HG03095 (cell line): Measurements from ENCODE around the gene KCNK15.

ENCODE experiments used
- ATAC-seq: cut with Tn5 transposase; IDR thresholded peaks from one replicate; pipeline ENCODE4 v1.9.1; 2021; ENCODE audit warnings: moderate library complexity; ENCODE audit not compliant: unreplicated experiment

The KCNK15 gene

DNA sequence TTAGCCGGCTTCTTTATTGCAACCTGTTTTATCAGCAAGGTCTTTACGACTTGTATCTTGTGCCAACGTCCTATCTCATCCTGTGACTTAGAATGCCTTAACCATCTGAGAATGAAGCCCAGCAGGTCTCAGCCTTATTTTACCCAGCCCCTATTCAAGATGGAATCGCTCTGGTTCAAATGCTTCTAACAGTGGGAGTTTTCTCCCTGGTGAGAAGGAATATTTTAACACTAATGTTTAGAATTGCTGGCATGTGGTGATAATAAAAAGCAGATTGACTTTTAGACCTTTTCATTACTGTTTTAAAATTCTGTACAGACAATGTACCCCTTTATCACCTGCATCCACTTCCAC lies 9.9 kb upstream of the KCNK15 start:
- ATAC-seq: no peak

DNA sequence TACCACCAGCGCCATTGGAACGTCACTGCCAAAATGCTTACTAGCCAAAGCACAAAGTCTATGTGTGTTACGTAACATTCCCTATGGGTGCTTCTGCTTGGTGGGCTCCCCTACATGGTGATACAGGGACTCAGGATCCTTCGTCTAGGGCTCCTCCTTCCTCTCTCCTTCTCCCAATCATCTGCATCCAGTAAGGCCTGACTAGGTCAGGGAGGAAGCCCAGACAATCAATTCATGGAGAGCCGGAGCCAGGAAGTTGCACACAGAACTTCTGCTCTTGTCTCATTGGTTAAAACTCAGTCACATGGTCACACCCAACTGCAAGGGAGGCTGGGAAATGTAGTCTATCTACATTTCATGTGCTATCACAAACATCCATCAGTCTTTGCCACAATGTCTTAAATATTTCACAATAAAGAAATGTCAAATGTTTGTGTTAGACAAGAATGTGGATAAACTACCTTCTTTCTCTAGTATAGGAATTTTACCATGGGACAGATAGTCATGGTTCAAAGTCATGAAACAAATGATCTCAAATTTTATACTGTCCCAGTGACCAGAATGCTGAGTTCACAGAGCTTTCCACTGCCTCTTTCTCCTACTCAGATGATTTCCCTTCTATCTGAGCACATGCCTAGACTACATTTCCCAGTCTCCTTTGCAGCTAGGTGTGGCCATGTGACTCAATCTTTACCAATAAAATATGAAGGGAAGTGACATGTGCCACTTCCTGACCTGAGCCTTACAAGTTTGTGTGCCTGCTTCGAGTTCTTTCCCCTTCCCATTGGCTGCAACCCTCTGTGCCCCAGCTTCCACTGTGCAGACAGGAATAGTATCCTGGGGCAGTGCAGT lies 9.3 kb upstream of the KCNK15 start:
- no peak for ATAC-seq

DNA sequence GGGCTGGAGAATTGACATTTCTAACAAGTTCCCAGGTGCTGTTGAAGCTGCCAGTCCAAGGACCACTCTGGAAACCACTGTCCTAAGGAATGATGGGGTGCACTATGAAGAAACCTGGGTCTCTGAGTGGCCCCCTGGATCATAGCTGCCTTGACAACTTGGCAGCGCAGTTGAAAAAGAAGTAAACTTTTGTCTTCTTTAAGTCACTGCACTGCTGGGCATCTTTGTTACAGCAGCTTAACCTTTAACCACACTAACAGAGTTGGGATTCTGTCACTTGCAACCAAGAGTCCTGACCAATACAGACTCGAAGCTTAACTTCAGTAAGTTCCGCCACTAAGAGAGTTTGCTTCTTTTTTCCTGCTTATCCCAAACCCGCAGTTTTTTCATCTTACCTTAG lies 8.5 kb upstream of the KCNK15 start:
- ATAC-seq: no peak

DNA sequence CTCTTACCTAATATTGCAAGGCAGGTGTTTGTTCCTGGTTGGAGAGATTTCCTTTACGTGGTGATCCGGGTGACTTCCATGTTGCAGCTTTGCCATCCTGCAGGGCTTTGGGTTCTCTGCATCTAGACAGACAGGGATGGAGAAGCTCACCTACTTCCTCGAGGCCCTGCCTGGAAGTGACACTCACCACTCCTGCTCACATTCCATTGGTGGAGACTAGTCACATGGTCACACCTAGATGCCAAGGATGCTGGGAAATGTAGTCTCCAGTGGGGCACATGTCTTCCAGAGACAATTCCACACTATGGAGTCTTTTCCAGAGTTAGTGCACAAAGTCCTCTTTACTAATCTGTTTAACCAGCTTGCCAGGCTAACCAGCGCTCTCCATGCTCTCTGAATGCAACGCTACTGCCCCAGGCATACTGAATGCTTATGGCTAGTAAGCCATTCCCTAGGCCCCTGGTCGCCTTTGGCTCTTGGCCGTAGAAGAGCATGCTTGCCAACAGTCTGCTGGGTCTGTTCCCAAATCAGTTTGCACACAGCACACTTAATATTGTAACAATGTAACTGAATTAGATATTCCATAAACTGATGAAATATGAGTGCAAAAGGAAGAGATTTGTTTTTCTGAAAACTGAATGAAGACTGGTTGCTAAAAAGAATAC lies 6.7 kb upstream of the KCNK15 start:
- no peak for ATAC-seq

DNA sequence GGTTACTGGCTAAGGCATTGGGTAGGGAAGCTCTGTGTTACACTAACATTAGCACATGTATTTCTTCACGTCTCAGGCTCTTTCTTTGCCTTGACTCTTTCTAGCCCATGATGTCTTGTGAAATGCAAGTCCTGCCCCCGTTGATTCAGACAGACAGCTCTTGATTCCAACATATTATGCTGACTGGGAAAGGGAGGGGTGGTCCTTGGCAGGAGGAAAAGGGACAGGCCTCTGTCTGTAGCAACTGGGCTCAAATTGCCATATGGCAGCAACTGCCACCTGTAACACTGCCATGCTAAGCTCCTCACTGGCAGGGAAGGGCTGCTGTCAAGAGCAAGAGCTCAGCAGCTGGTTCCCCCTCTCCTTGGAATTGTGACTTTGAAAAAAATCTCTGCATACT lies 5.7 kb upstream of the KCNK15 start:
- no peak for ATAC-seq

DNA sequence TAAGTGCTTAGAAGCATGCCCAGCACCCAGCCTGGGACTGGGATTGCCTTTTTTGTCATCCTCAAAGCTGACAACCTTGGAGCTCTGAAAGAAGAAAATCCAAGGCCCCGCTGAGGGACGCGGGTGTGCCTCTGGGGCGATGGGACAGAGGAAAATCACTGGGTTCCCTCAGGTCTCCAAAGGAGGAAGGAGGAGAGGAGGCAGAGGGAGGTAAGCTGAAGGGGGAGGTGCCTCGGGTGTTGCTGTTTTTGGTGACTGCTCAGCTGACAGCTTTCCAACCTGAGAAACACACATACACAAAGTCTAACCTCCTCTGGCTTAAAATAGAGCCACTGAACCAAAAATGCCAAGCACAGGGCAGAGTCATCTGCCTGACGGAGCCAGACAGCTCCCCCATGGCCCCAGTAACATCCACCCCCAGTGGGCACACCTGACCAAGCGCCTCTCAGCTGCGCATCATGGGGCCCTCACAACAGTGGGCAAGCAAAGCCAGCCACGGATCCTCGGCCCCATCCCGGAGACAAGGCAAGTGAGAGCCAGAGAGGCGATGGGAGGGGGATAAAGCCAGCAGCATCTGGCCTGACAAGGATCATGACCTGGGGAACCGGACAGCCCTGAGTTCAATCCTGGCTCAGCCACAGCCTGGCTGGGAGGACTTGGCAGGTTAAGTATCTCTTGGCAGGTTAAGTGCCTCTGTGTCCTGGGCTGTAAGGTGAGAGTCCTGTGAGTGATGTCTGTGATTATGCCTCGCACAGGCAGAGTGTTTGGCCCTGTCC lies 3.2 kb upstream of the KCNK15 start:
- no peak for ATAC-seq

DNA sequence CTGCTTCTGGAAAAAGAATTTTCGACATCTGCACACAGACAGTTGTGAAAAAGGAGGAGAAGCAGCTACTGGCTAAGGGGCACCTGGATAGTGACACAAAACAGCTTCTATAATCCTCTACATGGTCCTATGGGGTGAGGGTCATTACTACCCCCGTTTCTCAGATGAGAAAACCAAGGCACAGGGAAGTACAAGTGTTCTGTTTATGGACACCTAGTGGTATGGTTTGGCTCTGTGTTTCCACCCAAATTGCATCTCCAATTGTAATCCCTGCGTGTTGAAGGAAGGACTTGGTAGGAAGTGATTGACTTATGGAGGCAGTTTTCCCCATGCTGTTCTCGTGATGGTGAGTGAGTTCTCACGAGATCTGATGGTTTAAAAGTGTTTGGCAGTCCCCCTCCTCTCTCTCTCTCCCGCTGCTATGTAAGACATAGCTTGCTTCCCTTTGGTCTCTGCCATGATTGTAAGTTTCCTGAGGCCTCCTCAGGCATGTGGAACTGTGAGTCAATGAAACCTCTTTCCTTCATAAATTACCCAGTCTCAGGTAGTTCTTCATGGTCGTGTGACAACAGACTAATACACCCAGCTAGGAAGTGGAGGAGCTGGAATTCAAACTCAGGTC lies 2.5 kb upstream of the KCNK15 start:
- no peak for ATAC-seq

DNA sequence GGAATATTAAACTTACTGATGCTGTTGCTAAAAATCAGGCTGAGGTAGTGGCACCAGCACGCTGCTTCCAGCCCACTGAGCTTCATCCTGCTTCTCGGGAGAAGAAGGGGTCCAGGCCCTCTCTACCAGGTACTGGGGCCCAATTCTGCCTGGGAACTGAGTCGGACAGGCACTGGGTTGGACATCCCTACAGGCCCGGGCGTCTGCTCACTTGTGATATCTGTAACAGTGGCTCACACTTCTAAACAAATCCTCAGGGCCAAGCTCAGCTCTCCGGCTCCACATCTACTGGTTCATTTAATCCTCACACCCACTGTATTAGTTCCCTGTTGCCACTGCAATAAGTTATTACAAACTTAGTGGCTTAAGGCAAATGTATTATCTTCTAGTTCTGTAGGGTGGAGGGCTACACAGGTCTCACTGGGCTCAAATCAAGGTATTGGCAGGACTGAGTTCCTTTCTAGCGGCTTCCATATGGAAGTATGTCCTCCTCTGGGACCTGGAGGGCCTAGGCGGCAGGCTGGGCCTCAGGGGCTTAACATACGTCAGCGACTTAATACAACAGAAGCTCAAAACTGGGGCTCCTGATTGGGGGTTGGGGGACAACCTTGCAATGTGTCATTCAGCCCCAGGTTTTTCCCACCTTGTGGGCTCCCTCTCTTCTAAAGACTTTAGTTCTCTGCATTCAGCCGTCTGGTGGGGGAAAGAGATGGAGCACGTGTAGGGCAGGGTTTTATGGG lies 1.6 kb upstream of the KCNK15 start:
- ATAC-seq: no peak

DNA sequence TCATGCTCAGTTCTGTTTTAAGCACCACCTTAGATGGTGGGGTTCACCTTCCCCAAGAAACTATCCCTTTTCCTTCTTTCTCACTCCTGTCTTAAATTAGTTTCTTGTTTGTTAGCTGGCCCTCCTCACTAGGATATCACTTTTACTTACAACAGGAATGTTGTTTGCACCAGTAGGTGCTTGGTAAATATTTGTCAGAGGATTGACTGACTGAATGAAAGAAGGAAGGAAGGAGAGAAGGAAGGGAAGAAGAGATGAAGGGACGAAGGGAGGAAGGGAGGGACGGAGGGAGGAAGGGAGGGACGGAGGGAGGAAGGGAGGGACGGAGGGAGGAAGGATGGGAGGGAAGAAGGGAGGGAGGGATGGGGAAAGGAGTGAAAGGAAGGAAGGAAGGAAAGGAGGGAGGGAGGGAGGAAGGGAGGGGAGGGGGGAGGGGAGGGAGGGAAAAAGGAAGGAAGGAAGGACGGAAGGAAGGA lies 505 bp upstream of the KCNK15 start:
- ATAC-seq: no peak

DNA sequence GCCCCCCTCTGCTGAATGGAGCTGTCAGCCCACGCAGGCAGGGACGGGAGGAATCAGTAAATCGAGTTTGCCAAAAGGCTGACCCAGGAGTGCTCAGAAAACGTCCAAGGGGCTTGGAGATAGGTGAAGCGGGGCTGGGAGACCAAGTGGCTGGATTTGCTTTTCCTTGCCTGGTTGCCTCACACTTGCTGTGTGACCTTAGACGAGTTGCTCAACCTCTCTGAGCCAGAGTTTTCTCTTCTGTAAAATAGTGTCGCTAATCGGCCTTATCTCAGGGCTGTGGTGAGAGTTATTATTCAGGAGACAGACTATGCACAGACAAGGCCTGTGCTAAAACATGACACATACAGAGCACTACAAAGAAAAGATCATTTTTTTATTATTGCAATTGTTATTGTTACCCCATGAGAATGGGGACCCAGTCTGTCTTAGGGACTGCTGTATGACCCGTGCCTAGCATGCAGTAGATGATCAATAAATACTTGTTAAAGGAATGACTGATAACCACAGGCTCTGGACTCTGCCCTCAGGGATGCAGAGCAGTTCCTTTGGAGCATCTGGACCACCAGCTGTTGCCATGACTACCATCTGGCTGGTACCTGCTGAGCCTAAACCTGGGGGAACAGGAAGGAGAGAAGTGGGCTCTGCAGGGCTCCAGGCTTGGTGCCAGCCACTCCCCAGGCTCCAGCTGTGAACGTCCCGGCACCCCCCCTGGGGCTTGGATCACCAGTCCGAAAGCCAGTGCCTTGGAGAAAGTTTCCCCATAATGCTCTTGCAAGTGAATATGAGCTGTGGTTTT lies 901 bp downstream of the KCNK15 start:
- ATAC-seq: no peak

DNA sequence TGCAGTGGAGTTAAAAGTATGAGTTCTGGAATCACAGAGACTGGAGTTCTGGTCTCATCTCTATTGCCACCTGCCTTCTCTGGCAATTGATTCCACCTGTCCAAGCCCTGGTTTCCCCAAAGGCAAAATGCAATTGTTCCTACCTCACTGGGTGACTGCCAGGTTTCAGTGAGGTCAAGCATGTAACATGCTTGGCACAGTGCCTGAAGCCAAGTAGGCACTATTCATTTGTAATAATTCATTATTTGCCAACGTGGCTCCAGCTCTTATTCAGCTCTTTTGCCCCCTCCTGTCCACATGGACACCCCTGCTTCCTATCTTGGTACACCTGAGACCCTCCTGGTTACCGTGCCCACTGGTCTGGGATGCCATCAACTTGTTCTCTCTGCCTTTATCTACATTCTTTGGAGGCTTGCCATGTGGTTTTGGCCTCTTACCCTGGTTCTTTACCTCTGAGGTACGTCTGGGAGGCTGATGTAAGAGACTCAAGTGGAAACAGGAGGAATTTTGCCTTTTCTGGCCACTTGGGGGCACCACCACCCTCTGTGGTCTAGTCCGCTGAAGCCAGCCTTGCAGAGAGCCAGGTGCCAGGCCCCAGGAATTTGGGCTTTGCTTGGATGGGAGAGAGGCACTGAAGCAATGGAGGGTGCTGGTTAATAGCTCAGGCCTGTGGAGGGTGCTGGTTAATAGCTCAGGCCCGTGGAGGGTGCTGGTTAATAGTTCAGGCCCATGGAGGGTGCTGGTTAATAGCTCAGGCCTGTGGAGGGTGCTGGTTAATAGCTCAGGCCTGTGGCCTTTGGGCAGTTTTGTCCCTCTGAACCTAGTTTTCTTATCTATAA lies 1.7 kb downstream of the KCNK15 start:
- ATAC-seq: no peak

DNA sequence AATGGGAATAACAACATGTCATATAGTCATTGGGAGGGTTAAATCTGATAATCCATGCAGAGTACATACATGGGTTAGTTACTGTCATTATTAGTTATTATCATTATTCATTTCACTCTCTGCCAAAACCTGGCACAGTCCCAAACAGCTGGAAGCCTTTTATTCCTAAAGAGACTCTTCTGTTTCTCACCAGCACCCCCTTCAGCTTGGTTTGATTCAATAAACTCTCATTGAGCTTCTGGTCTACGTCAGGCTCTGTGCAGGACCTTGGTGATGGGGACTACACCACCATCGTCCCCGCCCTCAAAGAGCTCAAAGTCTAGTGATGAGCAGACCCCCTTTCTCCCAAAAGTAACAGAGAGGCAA lies 2.3 kb downstream of the KCNK15 start:
- no peak for ATAC-seq

DNA sequence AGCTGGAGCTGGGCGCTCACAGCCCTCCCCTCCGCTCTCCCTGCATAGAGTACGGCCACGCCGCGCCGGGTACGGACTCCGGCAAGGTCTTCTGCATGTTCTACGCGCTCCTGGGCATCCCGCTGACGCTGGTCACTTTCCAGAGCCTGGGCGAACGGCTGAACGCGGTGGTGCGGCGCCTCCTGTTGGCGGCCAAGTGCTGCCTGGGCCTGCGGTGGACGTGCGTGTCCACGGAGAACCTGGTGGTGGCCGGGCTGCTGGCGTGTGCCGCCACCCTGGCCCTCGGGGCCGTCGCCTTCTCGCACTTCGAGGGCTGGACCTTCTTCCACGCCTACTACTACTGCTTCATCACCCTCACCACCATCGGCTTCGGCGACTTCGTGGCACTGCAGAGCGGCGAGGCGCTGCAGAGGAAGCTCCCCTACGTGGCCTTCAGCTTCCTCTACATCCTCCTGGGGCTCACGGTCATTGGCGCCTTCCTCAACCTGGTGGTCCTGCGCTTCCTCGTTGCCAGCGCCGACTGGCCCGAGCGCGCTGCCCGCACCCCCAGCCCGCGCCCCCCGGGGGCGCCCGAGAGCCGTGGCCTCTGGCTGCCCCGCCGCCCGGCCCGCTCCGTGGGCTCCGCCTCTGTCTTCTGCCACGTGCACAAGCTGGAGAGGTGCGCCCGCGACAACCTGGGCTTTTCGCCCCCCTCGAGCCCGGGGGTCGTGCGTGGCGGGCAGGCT lies 4.6 kb downstream of the KCNK15 start:
- ATAC-seq: no peak

DNA sequence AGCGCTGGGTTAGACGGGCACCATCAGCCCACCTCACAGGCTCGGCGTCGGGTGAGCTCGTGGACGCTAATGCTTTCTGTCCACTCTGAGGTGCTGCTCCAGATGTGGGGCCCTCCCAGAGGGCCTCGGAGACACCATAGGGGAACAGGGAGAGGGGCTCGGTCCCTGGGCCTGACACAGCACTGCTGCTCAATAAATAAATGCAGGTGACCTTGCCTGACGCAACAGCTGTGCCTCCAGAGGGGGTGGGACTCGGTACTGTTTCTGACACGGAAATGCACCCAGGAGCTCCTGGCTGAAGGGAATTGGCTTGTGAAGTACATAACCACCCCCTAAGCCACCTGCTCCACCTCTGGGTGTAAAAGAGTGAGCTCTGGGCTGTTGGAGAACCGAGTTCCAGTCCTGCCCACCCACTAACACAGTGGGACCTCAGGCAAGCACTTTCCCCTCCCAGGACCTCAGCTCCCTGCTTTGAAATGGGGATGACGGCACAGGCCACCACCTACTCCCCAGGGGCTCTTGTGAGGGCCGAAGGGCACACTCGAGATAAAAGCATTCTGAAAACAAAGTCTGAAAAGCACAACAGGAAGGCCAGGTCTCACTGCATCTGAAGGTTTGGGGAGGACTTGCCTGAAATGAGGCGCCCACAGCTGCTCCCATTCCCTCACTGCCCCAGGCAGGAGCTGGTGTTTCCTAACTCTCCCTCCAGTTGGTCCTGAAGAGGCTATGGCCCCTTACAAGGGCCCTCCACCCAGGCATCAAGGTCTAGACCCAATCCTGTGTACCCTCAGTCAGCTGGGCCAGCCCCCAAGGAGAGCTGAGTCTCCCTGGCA lies 6.7 kb downstream of the KCNK15 start:
- ATAC-seq: no peak

DNA sequence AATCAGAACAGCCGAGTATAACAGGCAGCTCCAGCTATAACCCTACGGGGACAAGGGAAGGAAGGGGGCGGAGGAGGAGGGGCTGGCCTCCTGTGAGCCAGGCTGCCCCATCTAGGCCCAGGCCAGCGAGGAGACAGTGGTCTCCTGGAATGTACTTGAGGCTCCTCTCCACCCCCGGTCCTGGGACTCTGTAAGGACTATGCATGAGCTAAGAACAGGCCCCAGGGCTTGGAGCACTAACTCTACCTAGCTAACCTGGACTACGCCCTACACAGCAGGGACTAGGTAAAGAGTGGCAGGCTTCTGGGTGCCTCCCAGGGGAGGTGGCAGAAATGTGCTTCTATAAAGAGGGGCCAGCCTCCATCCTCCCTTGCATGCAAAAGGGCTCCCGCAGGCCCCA lies 8.9 kb downstream of the KCNK15 start:
- ATAC-seq: no peak

DNA sequence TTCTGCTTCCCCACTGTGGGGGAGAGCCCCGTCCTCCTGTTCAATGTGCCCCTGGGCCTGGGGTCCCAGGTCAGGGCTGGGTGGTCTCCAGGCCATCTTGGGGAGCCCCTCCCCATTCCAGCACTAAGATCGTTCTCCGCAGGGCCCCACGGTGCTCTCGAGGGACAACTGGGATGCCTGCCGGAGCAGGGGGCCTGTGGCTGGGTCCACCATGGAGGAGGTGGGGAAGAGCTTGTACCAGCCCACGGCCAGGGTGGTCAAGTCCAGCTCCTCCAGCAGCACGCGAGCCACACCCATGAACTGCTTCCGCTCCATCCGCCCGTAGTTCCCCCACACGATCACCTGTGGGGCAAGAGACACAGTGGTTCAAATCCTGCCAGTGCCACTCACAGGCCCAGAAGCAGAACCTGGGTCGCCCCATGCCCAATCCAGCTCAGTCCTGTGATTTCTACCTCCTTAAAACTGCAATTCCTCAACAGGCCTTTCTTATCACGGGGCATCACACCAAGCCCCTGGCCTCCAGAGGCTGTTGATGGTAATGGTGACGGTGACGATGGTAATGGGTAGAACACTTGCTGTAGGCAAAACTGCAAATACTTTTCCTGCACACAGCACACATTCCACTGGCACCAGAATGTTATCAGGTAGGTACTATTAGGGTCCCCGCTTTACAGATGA lies 10.5 kb downstream of the KCNK15 start:
- ATAC-seq: no peak

DNA sequence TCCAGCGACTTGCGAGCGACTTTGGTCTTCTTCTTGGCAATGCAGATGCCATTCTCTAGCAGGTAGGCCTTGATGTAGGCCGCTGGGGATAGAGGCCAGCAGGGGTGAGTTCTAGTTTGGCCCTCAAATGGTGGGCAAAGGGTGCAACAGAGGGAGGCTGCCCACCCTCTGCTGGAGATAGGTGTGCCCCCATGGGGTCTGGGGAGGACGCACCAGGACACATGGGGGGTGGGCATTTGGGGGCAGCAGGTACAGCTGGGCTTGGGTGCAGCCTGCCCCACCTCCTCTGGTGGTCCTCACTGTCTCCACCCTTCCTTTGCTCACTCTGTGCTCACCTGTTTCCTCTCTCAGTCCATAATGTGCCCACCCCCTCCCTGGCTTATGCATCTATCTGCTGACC lies 11.3 kb downstream of the KCNK15 start:
- no peak for ATAC-seq
